Heart right ventricle (tissue), 16 donors: ENCODE results near the gene GNAT3. TPM values are rescaled to one million over a fixed set of nuclear protein-coding genes. Genes with fewer than 3 reads are reported as not detected.

Source experiments
- ATAC-seq, 8 donors: fragments of 200-7000 bp; cut with Tn5 transposase; one replicate each; pipeline ENCODE4 v1.9.1; 2020; ENCODE audit warnings: mild to moderate bottlenecking in 8 of 8, moderate library complexity in 8 of 8, moderate number of reproducible peaks in 1 of 8
- DNase-seq, 2 donors: peaks; one replicate each; pipeline ENCODE4 v3.0.0-alpha.2; 2020
- H3K27ac ChIP-seq, 10 donors: fragments of 200-600 bp; sonication (generic) in 2 of 10; one replicate each; pipeline versions ENCODE4 v1.5.0 to v1.8.0; 2020 to 2022; ENCODE audit warnings: mild to moderate bottlenecking in 3 of 10
- H3K27me3 ChIP-seq, 7 donors: fragments of 200-600 bp; one replicate each; pipeline ENCODE4 v1.8.0; 2021 to 2022; ENCODE audit warnings: mild to moderate bottlenecking in 2 of 7
- H3K36me3 ChIP-seq, 9 donors: fragments of 200-600 bp; sonication (generic) in 1 of 9; one replicate each; pipeline versions ENCODE4 v1.5.0 to v1.8.0; 2020 to 2022; ENCODE audit warnings: mild to moderate bottlenecking in 2 of 9
- H3K4me1 ChIP-seq, 9 donors: fragments of 200-600 bp; sonication (generic) in 1 of 9; one replicate each; pipeline versions ENCODE4 v1.5.0 to v1.8.0; 2020 to 2022; ENCODE audit warnings: mild to moderate bottlenecking in 4 of 9
- H3K4me3 ChIP-seq, 10 donors: fragments of 200-600 bp; sonication (generic) in 2 of 10; one replicate each; pipeline versions ENCODE4 v1.5.0 to v1.8.0; 2020 to 2022; ENCODE audit warnings: mild to moderate bottlenecking in 7 of 10, moderate library complexity in 2 of 10
- H3K9me3 ChIP-seq, 11 donors: fragments of 200-600 bp in 10 of 11; sonication (generic) in 2 of 11; one replicate each; pipeline versions ENCODE4 v1.5.0 to v1.8.0; 2013 to 2022; ENCODE audit warnings: mild to moderate bottlenecking in 2 of 11, control low read depth in 1 of 11, moderate library complexity in 1 of 11
- WGBS, 2 donors: extraction: QIAGEN DNeasy Blood & Tissue Kit; methylation state at CpG; one replicate each; pipeline ENCODE4 v1.1.7; 2013; ENCODE audit warnings: inconsistent platforms in 1 of 2; 5-methylcytosine and 5-hydroxymethylcytosine counted together
- intact Hi-C, 10 donors: fragments of 100-400 bp; cut with DNase I; formaldehyde crosslinking; loops; one replicate each; pipeline versions ENCODE4 v1.11.1 to v1.14.2; 2022
- polyA plus RNA-seq, 2 donors: library from polyadenylated mRNA; stranded (reverse); fragments of 200-250 nt; gene quantifications; one replicate each; pipeline ENCODE4 v1.2.3, GENCODE V29; 2013
- total RNA-seq, 10 donors: library from RNA; stranded (reverse); fragmentation: NEBNext Ultra II Directional in 3 of 10; extraction: Animal tissue kit (Norgen Biotek cat#: 25700) in 3 of 10; gene quantifications; one replicate each; pipeline versions ENCODE4 v1.2.1 to v1.2.4, GENCODE V29; 2021 to 2023
- TF ChIP-seq, protein P1 (sequence below), 9 donors: fragments of 200-600 bp; sonication (generic) in 2 of 9; IDR thresholded peaks; one replicate each; pipeline versions ENCODE4 v1.5.0 to v1.8.0; 2021 to 2022; ENCODE audit warnings: antibody characterized with exemption in 9 of 9, mild to moderate bottlenecking in 5 of 9, moderate library complexity in 1 of 9
- donor health status: Arrhythmogenic right ventricular cardiomyopathy.
- donor health status: ischemic (EF 13 %, LVEDD 7.1; RV severe dilation, severe dysfunction).
- donor health status: healthy with polysubstance abuse.
- donor health status: DM: no; HTN: yes; CAD: no.
- donor health status: DM: no; HTN: no; CAD: no.
- donor health status: ischemic (EF 25% LVEDD 6.9; RV normal size, moderate dysfunction).
- donor health status: ischemic (EF 25% LVEDD 5.7; RV mildly dilated, moderate dysfunction).
- donor health status: healthy.
- donor health status: DM: yes; HTN: yes; CAD: no.
- donor health status: Ischemic cardiomyopathy.
- donor health status: ischemic (EF 35%, LVEDD 5.7; RV mildly dilated, moderate dysfunction).
- donor health status: nonischemic (EF 11% LVEDD 7.7; RV severe dilation, severe dysfunction).
- donor health status: DM: yes; HTN: yes; CAD: no.
- donor health status: PGD.
- donor health status: ischemic (EF 29% LVEDD 5.4; RV normal size, mild dysfunction).
- donor health status: nonischemic (EF 23%, LVEDD 6.1; RV moderate dilation, normal function).

Gene GNAT3
- total and polyA plus RNA-seq, 12 donors, result not detected

- H3K4me3 ChIP-seq, result no peak overlapping the region
- intact Hi-C loops, result loop anchor here in 3 of 10 donors (1.0 to 5.0 kb wide), 7 partner anchors 48 to 108 kb away; partner anchors contain the start of gene CD36 (in 1 of the 3)
- ATAC-seq (peak; percentile 48 to 89 (median 79)), DNase-seq (no peak)
- peak overlapping the region; percentile 1 to 78 (median 66) for H3K27ac ChIP-seq
- no peaks in the 10 kb centered on the region for H3K36me3 ChIP-seq
- TF ChIP-seq, protein P1, sequence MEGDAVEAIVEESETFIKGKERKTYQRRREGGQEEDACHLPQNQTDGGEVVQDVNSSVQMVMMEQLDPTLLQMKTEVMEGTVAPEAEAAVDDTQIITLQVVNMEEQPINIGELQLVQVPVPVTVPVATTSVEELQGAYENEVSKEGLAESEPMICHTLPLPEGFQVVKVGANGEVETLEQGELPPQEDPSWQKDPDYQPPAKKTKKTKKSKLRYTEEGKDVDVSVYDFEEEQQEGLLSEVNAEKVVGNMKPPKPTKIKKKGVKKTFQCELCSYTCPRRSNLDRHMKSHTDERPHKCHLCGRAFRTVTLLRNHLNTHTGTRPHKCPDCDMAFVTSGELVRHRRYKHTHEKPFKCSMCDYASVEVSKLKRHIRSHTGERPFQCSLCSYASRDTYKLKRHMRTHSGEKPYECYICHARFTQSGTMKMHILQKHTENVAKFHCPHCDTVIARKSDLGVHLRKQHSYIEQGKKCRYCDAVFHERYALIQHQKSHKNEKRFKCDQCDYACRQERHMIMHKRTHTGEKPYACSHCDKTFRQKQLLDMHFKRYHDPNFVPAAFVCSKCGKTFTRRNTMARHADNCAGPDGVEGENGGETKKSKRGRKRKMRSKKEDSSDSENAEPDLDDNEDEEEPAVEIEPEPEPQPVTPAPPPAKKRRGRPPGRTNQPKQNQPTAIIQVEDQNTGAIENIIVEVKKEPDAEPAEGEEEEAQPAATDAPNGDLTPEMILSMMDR (IDR thresholded peaks at IDR 0.05), result no peak
- no peaks in the 10 kb centered on the region for H3K27me3 ChIP-seq
- peaks cover 0 to 27% (median 3%) of the 10 kb centered on the region in 11 donors for H3K9me3 ChIP-seq
- H3K4me1 ChIP-seq, result peaks cover 2 to 48% (median 41%) of the 10 kb centered on the region in 9 donors
Measured at GRCh38 chr7:80548840-80549530, 37.1 kb upstream of the GNAT3 start.

DNA sequence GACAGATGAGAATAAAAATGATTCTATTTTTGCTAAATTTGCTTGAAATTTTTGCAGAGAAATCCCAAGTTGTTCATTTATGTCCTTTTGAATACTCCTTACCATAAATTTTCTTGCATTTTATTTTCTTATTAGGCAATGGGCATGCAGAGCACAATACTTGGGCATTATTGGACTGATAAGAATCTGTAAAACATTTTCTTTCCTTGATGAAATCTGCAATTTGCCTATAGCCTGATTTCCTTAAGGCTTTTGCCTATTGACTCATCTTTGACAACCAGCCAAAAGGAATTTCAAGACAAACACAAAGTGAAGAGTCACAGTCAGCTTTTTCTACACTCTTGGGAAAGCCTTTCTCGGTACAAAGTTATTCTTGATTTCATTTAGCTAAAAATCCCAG lies 30.5 kb upstream of the GNAT3 start:
- Histone ChIP-seq H3K4me3 (no peak overlapping the region), H3K4me1 (peaks cover 0 to 31% (median 12%) of the 10 kb centered on the region in 9 donors), H3K9me3 (peaks cover 0 to 31% (median 3%) of the 10 kb centered on the region in 11 donors), H3K27me3 (no peaks in the 10 kb centered on the region), H3K27ac (peak overlapping the region in 8 of 10 donors; percentile 3 to 48 (median 22)), H3K36me3 (no peaks in the 10 kb centered on the region)
- no peak for DNase-seq
- no peak for ATAC-seq
- intact Hi-C loops, result loop anchor here in 1 of 10 donors (5.0 kb wide), 1 partner anchor 35 kb away; no protein-coding TSS in a partner anchor
- WGBS, 2 donors, result 40 to 55% methylated on average over 1 of the region's 1 CpG
- TF ChIP-seq, protein P1 (IDR thresholded peaks at IDR 0.05), result no peak

DNA sequence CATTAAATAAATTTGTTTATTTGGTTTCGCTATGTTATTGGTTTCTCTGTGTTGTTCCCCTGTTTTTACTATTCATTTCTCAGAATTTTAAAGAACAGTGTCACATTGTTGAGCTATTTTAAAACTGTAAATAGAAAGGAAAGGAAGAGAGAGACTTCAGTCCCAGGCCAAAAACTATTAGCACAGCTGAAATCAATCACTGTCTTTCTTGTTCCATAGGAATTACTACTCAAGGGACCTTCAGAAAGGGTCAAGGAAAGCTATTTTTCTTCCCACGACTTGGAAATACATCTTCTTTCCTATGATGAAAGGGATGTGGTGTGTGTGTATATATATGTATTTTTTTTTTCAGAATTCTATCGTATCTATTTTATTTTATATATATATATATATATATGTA lies 29.0 kb upstream of the GNAT3 start:
- Histone ChIP-seq H3K4me3 (no peak overlapping the region), H3K9me3 (peaks cover 0 to 22% (median 0%) of the 10 kb centered on the region in 11 donors), H3K4me1 (peaks cover 0 to 35% (median 12%) of the 10 kb centered on the region in 9 donors), H3K36me3 (no peaks in the 10 kb centered on the region), H3K27me3 (no peaks in the 10 kb centered on the region), H3K27ac (peak overlapping the region in 2 of 10 donors; percentile 13 to 26)
- ATAC-seq (no peak), DNase-seq (no peak)
- intact Hi-C loops, result loop anchor here in 1 of 10 donors (5.0 kb wide), 1 partner anchor 34 kb away; no protein-coding TSS in a partner anchor
- TF ChIP-seq, protein P1 (IDR thresholded peaks at IDR 0.05), result no peak
- 63 to 69% methylated on average over 3 of the region's 3 CpGs for WGBS, 2 donors

- ATAC-seq (no peak), DNase-seq (no peak)
- intact Hi-C loops, result no loop called here
- H3K36me3 ChIP-seq, result no peaks in the 10 kb centered on the region
- peak overlapping the region in 1 of 10 donors; percentile 10 for H3K27ac ChIP-seq
- peaks cover 0 to 23% (median under 1%) of the 10 kb centered on the region in 9 donors for H3K4me1 ChIP-seq
- peaks cover 0 to under 1% (median 0%) of the 10 kb centered on the region in 11 donors for H3K9me3 ChIP-seq
- 94 to 99% methylated on average over 2 of the region's 2 CpGs for WGBS, 2 donors
- TF ChIP-seq, protein P1 (IDR thresholded peaks at IDR 0.05), result no peak
- no peak overlapping the region for H3K4me3 ChIP-seq
- no peaks in the 10 kb centered on the region for H3K27me3 ChIP-seq
Measured at GRCh38 chr7:80537091-80537490, 25.2 kb upstream of the GNAT3 start.
